Ishikawa (cell line): ENCODE data around the gene FBXL19.

ENCODE experiments used
- EGR1 ChIP-seq: IDR thresholded peaks from 2 replicates; pipeline ENCODE4 v1.6.1; 2012
- EP300 ChIP-seq: IDR thresholded peaks from 2 replicates; pipeline ENCODE4 v1.6.1; 2012; ENCODE audit warnings: borderline replicate concordance
- FOXM1 ChIP-seq: IDR thresholded peaks from 2 replicates; pipeline ENCODE4 v1.6.1; 2012; ENCODE audit warnings: low read depth, borderline replicate concordance
- MAX ChIP-seq: IDR thresholded peaks from 2 replicates; pipeline ENCODE4 v1.6.1; 2012
- NFIC ChIP-seq: IDR thresholded peaks from 2 replicates; pipeline ENCODE4 v1.6.1; 2012
- YY1 ChIP-seq: IDR thresholded peaks from 2 replicates; pipeline ENCODE4 v1.6.1; 2012; ENCODE audit warnings: low read depth

- TF ChIP-seq MAX (no peak), YY1 (no peak), NFIC (no peak), EP300 (no peak), FOXM1 (no peak), EGR1 (no peak)
Observed at GRCh38 chr16:30980023-30980371, 56.6 kb downstream of the FBXL19 start.
